T-helper 2 cell treated with Interferon-gamma antibody and Interleukin-4, amounts not matched to agents 5 μg/mL and 100 μg/mL, for 36 hours (primary cell): ENCODE measurements around the gene BDH1.

Source experiments
- DNase-seq: peaks from one replicate; pipeline ENCODE4 v3.0.0; 2021; ENCODE audit warnings: low spot score
- H3K27ac Mint-ChIP-seq: one replicate; pipeline ENCODE4 v1.8.0; 2021; ENCODE audit warnings: mild to moderate bottlenecking, mixed read lengths
- H3K27me3 Mint-ChIP-seq: one replicate; pipeline ENCODE4 v1.8.0; 2021; ENCODE audit warnings: low read depth, mixed read lengths
- H3K36me3 Mint-ChIP-seq: one replicate; pipeline ENCODE4 v1.8.0; 2021; ENCODE audit warnings: low read depth, mixed read lengths
- H3K4me1 Mint-ChIP-seq: one replicate; pipeline ENCODE4 v1.8.0; 2021; ENCODE audit warnings: low read depth, mixed read lengths
- H3K4me3 Mint-ChIP-seq: one replicate; pipeline ENCODE4 v1.8.0; 2022; ENCODE audit warnings: mild to moderate bottlenecking, moderate library complexity, mixed read lengths
- H3K9me3 Mint-ChIP-seq: one replicate; pipeline ENCODE4 v1.8.0; 2021; ENCODE audit warnings: mixed read lengths

The BDH1 gene

GRCh38 chr3:197516517-197516889, 39.3 kb downstream of the BDH1 start:
- Mint-ChIP-seq H3K27ac (peak overlapping the region; percentile 85), H3K27me3 (no peaks in the 10 kb centered on the region), H3K9me3 (peaks cover 4% of the 10 kb centered on the region), H3K4me3 (no peak overlapping the region), H3K4me1 (peaks cover 13% of the 10 kb centered on the region), H3K36me3 (peaks cover 51% of the 10 kb centered on the region)
- DNase-seq = peak; percentile 24

GRCh38 chr3:197514786-197515355, 40.9 kb downstream of the BDH1 start:
- Mint-ChIP-seq H3K27ac (peak overlapping the region; percentile 38), H3K4me1 (peaks cover 17% of the 10 kb centered on the region), H3K9me3 (peaks cover 4% of the 10 kb centered on the region), H3K4me3 (no peak overlapping the region), H3K27me3 (no peaks in the 10 kb centered on the region), H3K36me3 (peaks cover 59% of the 10 kb centered on the region)
- DNase-seq = no peak

- H3K4me3 Mint-ChIP-seq = no peak overlapping the region
- H3K4me1 Mint-ChIP-seq = peaks cover 16% of the 10 kb centered on the region
- no peaks in the 10 kb centered on the region for H3K27me3 Mint-ChIP-seq
- H3K27ac Mint-ChIP-seq = no peak overlapping the region
- no peak for DNase-seq
- H3K36me3 Mint-ChIP-seq = peaks cover 58% of the 10 kb centered on the region
- peaks cover 4% of the 10 kb centered on the region for H3K9me3 Mint-ChIP-seq
These were observed 41.6 kb downstream of the BDH1 start for GRCh38 chr3:197513953-197514785.

- Mint-ChIP-seq H3K4me1 (peaks cover 13% of the 10 kb centered on the region), H3K9me3 (no peaks in the 10 kb centered on the region), H3K4me3 (no peak overlapping the region), H3K27me3 (no peaks in the 10 kb centered on the region), H3K27ac (no peak overlapping the region), H3K36me3 (peaks cover 54% of the 10 kb centered on the region)
- no peak for DNase-seq
These were observed 42.8 kb downstream of the BDH1 start for GRCh38 chr3:197512691-197513571.

- H3K9me3 Mint-ChIP-seq = no peaks in the 10 kb centered on the region
- H3K4me1 Mint-ChIP-seq = peaks cover 13% of the 10 kb centered on the region
- H3K36me3 Mint-ChIP-seq = peaks cover 54% of the 10 kb centered on the region
- no peak overlapping the region for H3K27ac Mint-ChIP-seq
- H3K4me3 Mint-ChIP-seq = no peak overlapping the region
- no peaks in the 10 kb centered on the region for H3K27me3 Mint-ChIP-seq
- no peak for DNase-seq
These were observed 43.7 kb downstream of the BDH1 start for GRCh38 chr3:197511853-197512635.

GRCh38 chr3:197511130-197511529, 44.6 kb downstream of the BDH1 start:
- peaks cover 8% of the 10 kb centered on the region for H3K4me1 Mint-ChIP-seq
- no peaks in the 10 kb centered on the region for H3K9me3 Mint-ChIP-seq
- no peaks in the 10 kb centered on the region for H3K27me3 Mint-ChIP-seq
- DNase-seq = no peak
- H3K36me3 Mint-ChIP-seq = peaks cover 46% of the 10 kb centered on the region
- no peak overlapping the region for H3K4me3 Mint-ChIP-seq
- no peak overlapping the region for H3K27ac Mint-ChIP-seq

GRCh38 chr3:197510642-197511018, 45.1 kb downstream of the BDH1 start:
- H3K27ac Mint-ChIP-seq = no peak overlapping the region
- H3K4me3 Mint-ChIP-seq = no peak overlapping the region
- no peaks in the 10 kb centered on the region for H3K9me3 Mint-ChIP-seq
- H3K36me3 Mint-ChIP-seq = peaks cover 42% of the 10 kb centered on the region
- H3K27me3 Mint-ChIP-seq = no peaks in the 10 kb centered on the region
- DNase-seq = no peak
- H3K4me1 Mint-ChIP-seq = peaks cover 6% of the 10 kb centered on the region

GRCh38 chr3:197508924-197509775, 46.6 kb downstream of the BDH1 start:
- Mint-ChIP-seq H3K4me1 (peaks cover 4% of the 10 kb centered on the region), H3K36me3 (peaks cover 32% of the 10 kb centered on the region), H3K27me3 (no peaks in the 10 kb centered on the region), H3K9me3 (no peaks in the 10 kb centered on the region), H3K27ac (no peak overlapping the region), H3K4me3 (no peak overlapping the region)
- DNase-seq = no peak

GRCh38 chr3:197508461-197508860, 47.3 kb downstream of the BDH1 start:
- Mint-ChIP-seq H3K36me3 (peaks cover 25% of the 10 kb centered on the region), H3K27ac (no peak overlapping the region), H3K4me3 (no peak overlapping the region), H3K27me3 (no peaks in the 10 kb centered on the region), H3K9me3 (no peaks in the 10 kb centered on the region), H3K4me1 (peaks cover 4% of the 10 kb centered on the region)
- no peak for DNase-seq

- Mint-ChIP-seq H3K36me3 (peaks cover 25% of the 10 kb centered on the region), H3K4me1 (peaks cover 4% of the 10 kb centered on the region), H3K27ac (no peak overlapping the region), H3K9me3 (no peaks in the 10 kb centered on the region), H3K27me3 (no peaks in the 10 kb centered on the region), H3K4me3 (no peak overlapping the region)
- DNase-seq = no peak
These were observed 47.7 kb downstream of the BDH1 start for GRCh38 chr3:197508051-197508451.

- peaks cover 4% of the 10 kb centered on the region for H3K4me1 Mint-ChIP-seq
- H3K27me3 Mint-ChIP-seq = no peaks in the 10 kb centered on the region
- no peaks in the 10 kb centered on the region for H3K9me3 Mint-ChIP-seq
- H3K27ac Mint-ChIP-seq = no peak overlapping the region
- H3K36me3 Mint-ChIP-seq = peaks cover 20% of the 10 kb centered on the region
- H3K4me3 Mint-ChIP-seq = no peak overlapping the region
- DNase-seq = no peak
These were observed 48.2 kb downstream of the BDH1 start for GRCh38 chr3:197507541-197507940.

GRCh38 chr3:197507081-197507480, 48.7 kb downstream of the BDH1 start:
- DNase-seq = no peak
- Mint-ChIP-seq H3K4me1 (peaks cover 4% of the 10 kb centered on the region), H3K27me3 (no peaks in the 10 kb centered on the region), H3K4me3 (no peak overlapping the region), H3K36me3 (peaks cover 16% of the 10 kb centered on the region), H3K9me3 (no peaks in the 10 kb centered on the region), H3K27ac (no peak overlapping the region)
